ENCODE results near the gene TBL1Y. TPM values are rescaled to one million over a fixed set of nuclear protein-coding genes. Genes with fewer than 3 reads are reported as not detected.

Gene TBL1Y
- total RNA-seq, 1 donor from 2014 or later, result 1.9 TPM

- DNase-seq, result no peak
Observed at GRCh38 chrY:6972271-6972887, 61.9 kb downstream of the TBL1Y start.

GRCh38 chrY:6974971-6975370, 64.5 kb downstream of the TBL1Y start:
- Histone ChIP-seq H3K36me3 (no peaks in the 10 kb centered on the region), H3K27ac (no peak overlapping the region), H3K4me3 (no peak overlapping the region), H3K27me3 (ENCODE audit: low read depth) (no peaks in the 10 kb centered on the region), H3K4me1 (no peaks in the 10 kb centered on the region), H3K9me3 (no peaks in the 10 kb centered on the region)
- no peak for TF ChIP-seq CTCF (IDR thresholded peaks at IDR 0.05)
- intact Hi-C loops (cut with DNase I), result no loop called here
- ATAC-seq, result no peak
- no peak for DNase-seq

More at GRCh38 chrY:6972271-6972887, 61.9 kb downstream of the TBL1Y start:
- intact Hi-C loops (cut with DNase I), result no loop called here
- H3K27me3 ChIP-seq (ENCODE audit: low read depth), result no peaks in the 10 kb centered on the region
- ATAC-seq, result no peak
- H3K36me3 ChIP-seq, result no peaks in the 10 kb centered on the region
- no peaks in the 10 kb centered on the region for H3K4me1 ChIP-seq
- no peak overlapping the region for H3K27ac ChIP-seq
- H3K9me3 ChIP-seq, result no peaks in the 10 kb centered on the region
- TF ChIP-seq CTCF (IDR thresholded peaks at IDR 0.05), result no peak
- H3K4me3 ChIP-seq, result no peak overlapping the region

GRCh38 chrY:6977783-6978182, 67.3 kb downstream of the TBL1Y start:
- H3K4me3 ChIP-seq, result no peak overlapping the region
- H3K27ac ChIP-seq, result no peak overlapping the region
- no peaks in the 10 kb centered on the region for H3K27me3 ChIP-seq (ENCODE audit: low read depth)
- DNase-seq (no peak), ATAC-seq (no peak)
- H3K9me3 ChIP-seq, result no peaks in the 10 kb centered on the region
- no peaks in the 10 kb centered on the region for H3K4me1 ChIP-seq
- intact Hi-C loops (cut with DNase I), result no loop called here
- no peaks in the 10 kb centered on the region for H3K36me3 ChIP-seq
- TF ChIP-seq CTCF (IDR thresholded peaks at IDR 0.05), result no peak

- intact Hi-C loops (cut with DNase I), result no loop called here
- DNase-seq, result no peak
- H3K36me3 ChIP-seq, result no peaks in the 10 kb centered on the region
- no peak for ATAC-seq
- H3K27ac ChIP-seq, result no peak overlapping the region
- H3K9me3 ChIP-seq, result no peaks in the 10 kb centered on the region
- no peak for TF ChIP-seq CTCF (IDR thresholded peaks at IDR 0.05)
- no peak overlapping the region for H3K4me3 ChIP-seq
- no peaks in the 10 kb centered on the region for H3K4me1 ChIP-seq
- H3K27me3 ChIP-seq (ENCODE audit: low read depth), result no peaks in the 10 kb centered on the region
Observed at GRCh38 chrY:6983221-6983620, 72.7 kb downstream of the TBL1Y start.

GRCh38 chrY:6987811-6988210, 77.3 kb downstream of the TBL1Y start:
- Histone ChIP-seq H3K9me3 (no peaks in the 10 kb centered on the region), H3K4me1 (no peaks in the 10 kb centered on the region), H3K27ac (no peak overlapping the region), H3K36me3 (no peaks in the 10 kb centered on the region), H3K27me3 (ENCODE audit: low read depth) (no peaks in the 10 kb centered on the region), H3K4me3 (no peak overlapping the region)
- no peak for TF ChIP-seq CTCF (IDR thresholded peaks at IDR 0.05)
- intact Hi-C loops (cut with DNase I), result no loop called here
- ATAC-seq (no peak), DNase-seq (no peak)
